HEK293T (cell line): ENCODE data around the gene TFDP3.

Source experiments
- ARNT ChIP-seq: fragments of 450-650 bp; IDR thresholded peaks from 2 replicates; pipeline ENCODE4 v1.6.1; 2017; ENCODE audit warnings: mild to moderate bottlenecking
- BHLHE40 ChIP-seq: fragments of 450-650 bp; IDR thresholded peaks from 2 replicates; pipeline ENCODE4 v1.6.1; 2016; ENCODE audit warnings: mild to moderate bottlenecking, moderate library complexity, borderline replicate concordance
- CTBP1 ChIP-seq: fragments of 450-650 bp; IDR thresholded peaks from 2 replicates; pipeline ENCODE4 v1.6.1; 2016; ENCODE audit warnings: borderline replicate concordance
- ELF4 ChIP-seq: fragments of 450-650 bp; IDR thresholded peaks from 2 replicates; pipeline ENCODE4 v1.6.1; 2017; ENCODE audit warnings: antibody characterized with exemption
- FOXA1 ChIP-seq: fragments of 450-650 bp; IDR thresholded peaks from 2 replicates; pipeline ENCODE4 v1.6.1; 2016; ENCODE audit warnings: mild to moderate bottlenecking
- FOXK2 ChIP-seq: fragments of 450-650 bp; IDR thresholded peaks from 2 replicates; pipeline ENCODE4 v1.6.1; 2016; ENCODE audit warnings: mild to moderate bottlenecking
- FOXM1 ChIP-seq: fragments of 450-650 bp; IDR thresholded peaks from 2 replicates; pipeline ENCODE4 v1.6.1; 2017; ENCODE audit warnings: mild to moderate bottlenecking, borderline replicate concordance
- HDGF ChIP-seq: fragments of 450-650 bp; IDR thresholded peaks from 2 replicates; pipeline ENCODE4 v1.6.1; 2017; ENCODE audit warnings: antibody characterized with exemption, borderline replicate concordance
- NFRKB ChIP-seq: fragments of 450-650 bp; IDR thresholded peaks from 2 replicates; pipeline ENCODE4 v1.6.1; 2016; ENCODE audit warnings: mild to moderate bottlenecking, moderate library complexity
- PKNOX1 ChIP-seq: fragments of 450-650 bp; IDR thresholded peaks from 2 replicates; pipeline ENCODE4 v1.6.1; 2016
- SP1 ChIP-seq: fragments of 450-650 bp; IDR thresholded peaks from 2 replicates; pipeline ENCODE4 v1.6.1; 2017
- SUZ12 ChIP-seq: fragments of 450-650 bp; IDR thresholded peaks from 2 replicates; pipeline ENCODE4 v1.6.1; 2016; ENCODE audit warnings: mild to moderate bottlenecking
- TARDBP ChIP-seq: fragments of 450-650 bp; IDR thresholded peaks from 2 replicates; pipeline ENCODE4 v1.6.1; 2016
- ZNF384 ChIP-seq: fragments of 450-650 bp; IDR thresholded peaks from 2 replicates; pipeline ENCODE4 v1.6.1; 2016

- TF ChIP-seq SUZ12, result no peak
- no peak for TF ChIP-seq SP1
- TF ChIP-seq TARDBP, result no peak
- TF ChIP-seq ARNT, result no peak
- TF ChIP-seq FOXM1, result no peak
- TF ChIP-seq ZNF384, result no peak
- TF ChIP-seq PKNOX1, result no peak
- TF ChIP-seq ELF4, result no peak
- TF ChIP-seq BHLHE40, result no peak
- TF ChIP-seq FOXA1, result no peak
- TF ChIP-seq FOXK2, result no peak
- TF ChIP-seq CTBP1, result no peak
- no peak for TF ChIP-seq HDGF
- TF ChIP-seq NFRKB, result no peak
Measured at GRCh38 chrX:133267621-133268020, 49.5 kb upstream of the TFDP3 start.
